Liver (tissue), 3 donors: ENCODE data around the gene LAT.

Experiments
- TAF1 ChIP-seq: conservative IDR thresholded peaks from 2 replicates; pipeline ENCODE4 v1.6.1; 2016; ENCODE audit warnings: antibody characterized with exemption, mild to moderate bottlenecking
- TF ChIP-seq, protein P1 (sequence below): fragments of 150-350 bp; IDR thresholded peaks from 2 replicates; pipeline ENCODE4 v1.5.1; 2017; ENCODE audit warnings: improper control_type of control experiment, low read depth, low read length; ENCODE audit not compliant: missing input control
- donor health status: healthy.
- donor health status: healthy.

DNA sequence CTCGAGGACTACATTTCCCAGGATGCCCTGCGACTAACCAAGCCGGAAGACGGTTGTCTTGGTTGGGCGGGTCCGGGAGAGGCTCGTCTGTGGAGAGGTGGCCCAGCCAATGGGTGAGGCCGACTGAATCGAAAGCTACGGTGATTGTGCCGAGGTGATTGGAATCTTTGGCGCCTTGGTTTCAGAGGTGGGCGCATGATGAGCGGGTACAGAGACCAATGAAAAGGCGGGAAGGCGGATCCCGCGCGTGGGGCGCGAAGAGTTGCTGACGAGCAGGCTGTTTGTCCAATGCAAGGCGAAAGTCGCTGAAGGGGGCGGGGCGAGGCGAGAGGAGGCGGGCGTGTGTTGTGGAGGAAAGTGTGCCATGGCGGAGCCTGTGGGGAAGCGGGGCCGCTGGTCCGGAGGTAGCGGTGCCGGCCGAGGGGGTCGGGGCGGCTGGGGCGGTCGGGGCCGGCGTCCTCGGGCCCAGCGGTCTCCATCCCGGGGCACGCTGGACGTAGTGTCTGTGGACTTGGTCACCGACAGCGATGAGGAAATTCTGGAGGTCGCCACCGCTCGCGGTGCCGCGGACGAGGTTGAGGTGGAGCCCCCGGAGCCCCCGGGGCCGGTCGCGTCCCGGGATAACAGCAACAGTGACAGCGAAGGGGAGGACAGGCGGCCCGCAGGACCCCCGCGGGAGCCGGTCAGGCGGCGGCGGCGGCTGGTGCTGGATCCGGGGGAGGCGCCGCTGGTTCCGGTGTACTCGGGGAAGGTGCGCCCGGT is 34.0 kb upstream of the LAT start, which contains the start of gene NFATC2IP:
- TF ChIP-seq, protein P1, sequence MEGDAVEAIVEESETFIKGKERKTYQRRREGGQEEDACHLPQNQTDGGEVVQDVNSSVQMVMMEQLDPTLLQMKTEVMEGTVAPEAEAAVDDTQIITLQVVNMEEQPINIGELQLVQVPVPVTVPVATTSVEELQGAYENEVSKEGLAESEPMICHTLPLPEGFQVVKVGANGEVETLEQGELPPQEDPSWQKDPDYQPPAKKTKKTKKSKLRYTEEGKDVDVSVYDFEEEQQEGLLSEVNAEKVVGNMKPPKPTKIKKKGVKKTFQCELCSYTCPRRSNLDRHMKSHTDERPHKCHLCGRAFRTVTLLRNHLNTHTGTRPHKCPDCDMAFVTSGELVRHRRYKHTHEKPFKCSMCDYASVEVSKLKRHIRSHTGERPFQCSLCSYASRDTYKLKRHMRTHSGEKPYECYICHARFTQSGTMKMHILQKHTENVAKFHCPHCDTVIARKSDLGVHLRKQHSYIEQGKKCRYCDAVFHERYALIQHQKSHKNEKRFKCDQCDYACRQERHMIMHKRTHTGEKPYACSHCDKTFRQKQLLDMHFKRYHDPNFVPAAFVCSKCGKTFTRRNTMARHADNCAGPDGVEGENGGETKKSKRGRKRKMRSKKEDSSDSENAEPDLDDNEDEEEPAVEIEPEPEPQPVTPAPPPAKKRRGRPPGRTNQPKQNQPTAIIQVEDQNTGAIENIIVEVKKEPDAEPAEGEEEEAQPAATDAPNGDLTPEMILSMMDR, result no peak
- TF ChIP-seq TAF1, result no peak
